Measurements from ENCODE around the gene TNFRSF13B. TPM values are rescaled to one million over a fixed set of nuclear protein-coding genes. Genes with fewer than 3 reads are reported as not detected.
"Not testable (repeated sequence)": the region's sequence is repeated elsewhere in the genome, so short reads cannot be mapped to it uniquely, and the experiment has no call there.

Gene TNFRSF13B
- total RNA-seq, 1 experiment from 2014 or later: not detected

GRCh38 chr17:16974569-16975276 lies 2.8 kb upstream of the TNFRSF13B start:
- Mint-ChIP-seq H3K4me3 (ENCODE audit: low read depth, unreplicated experiment) (no peak overlapping the region), H3K4me1 (ENCODE audit: low read depth, unreplicated experiment) (no peaks in the 10 kb centered on the region), H3K9me3 (ENCODE audit: low read depth, unreplicated experiment) (no peaks in the 10 kb centered on the region), H3K27ac (ENCODE audit: unreplicated experiment) (no peak overlapping the region), H3K27me3 (ENCODE audit: unreplicated experiment) (peaks cover 41% of the 10 kb centered on the region), H3K36me3 (ENCODE audit: insufficient read depth, unreplicated experiment) (no peaks in the 10 kb centered on the region)
- no TSS peak for BruUV-seq (replicated peaks)
- intact Hi-C loops (cut with micrococcal nuclease; ENCODE audit: unreplicated experiment): no loop called here
- DNase-seq: no peak
- TF ChIP-seq CTCF (IDR thresholded peaks at IDR 0.05; ENCODE audit: unreplicated experiment): no peak
- CTCF ChIA-PET: interaction anchor here (0.7 kb wide), 1 partner anchor 416 kb away, joined by 3 read pairs; no protein-coding TSS in a partner anchor

- no peaks in the 10 kb centered on the region for H3K9me3 Mint-ChIP-seq (ENCODE audit: low read depth, unreplicated experiment)
- no peaks in the 10 kb centered on the region for H3K4me1 Mint-ChIP-seq (ENCODE audit: low read depth, unreplicated experiment)
- no peak overlapping the region for H3K4me3 Mint-ChIP-seq (ENCODE audit: low read depth, unreplicated experiment)
- intact Hi-C loops (cut with micrococcal nuclease; ENCODE audit: unreplicated experiment): no loop called here
- H3K27me3 Mint-ChIP-seq (ENCODE audit: unreplicated experiment): peaks cover 41% of the 10 kb centered on the region
- TF ChIP-seq CTCF (IDR thresholded peaks at IDR 0.05; ENCODE audit: unreplicated experiment): no peak
- CTCF ChIA-PET: interaction anchor here (0.7 kb wide), 1 partner anchor 415 kb away, joined by 3 read pairs; no protein-coding TSS in a partner anchor
- no peak for DNase-seq
- no peak overlapping the region for H3K27ac Mint-ChIP-seq (ENCODE audit: unreplicated experiment)
- BruUV-seq (replicated peaks): no TSS peak
- no peaks in the 10 kb centered on the region for H3K36me3 Mint-ChIP-seq (ENCODE audit: insufficient read depth, unreplicated experiment)
Observed at GRCh38 chr17:16973760-16974540, 2.0 kb upstream of the TNFRSF13B start.

GRCh38 chr17:16973043-16973442 lies 1.1 kb upstream of the TNFRSF13B start:
- H3K27me3 Mint-ChIP-seq (ENCODE audit: unreplicated experiment): peaks cover 36% of the 10 kb centered on the region
- H3K4me1 Mint-ChIP-seq (ENCODE audit: low read depth, unreplicated experiment); BruUV-seq (replicated peaks); H3K9me3 Mint-ChIP-seq (ENCODE audit: low read depth, unreplicated experiment); CTCF ChIA-PET; H3K4me3 Mint-ChIP-seq (ENCODE audit: low read depth, unreplicated experiment); H3K36me3 Mint-ChIP-seq (ENCODE audit: insufficient read depth, unreplicated experiment); intact Hi-C loops (cut with micrococcal nuclease; ENCODE audit: unreplicated experiment); H3K27ac Mint-ChIP-seq (ENCODE audit: unreplicated experiment); DNase-seq: not testable (repeated sequence)

GRCh38 chr17:16972346-16972745 lies 428 bp upstream of the TNFRSF13B start:
- no peak for TF ChIP-seq CTCF (IDR thresholded peaks at IDR 0.05; ENCODE audit: unreplicated experiment)
- no peak overlapping the region for H3K27ac Mint-ChIP-seq (ENCODE audit: unreplicated experiment)

More at GRCh38 chr17:16972346-16972745, 428 bp upstream of the TNFRSF13B start:
- Mint-ChIP-seq H3K4me1 (ENCODE audit: low read depth, unreplicated experiment) (no peaks in the 10 kb centered on the region), H3K27me3 (ENCODE audit: unreplicated experiment) (peaks cover 29% of the 10 kb centered on the region), H3K4me3 (ENCODE audit: low read depth, unreplicated experiment) (no peak overlapping the region), H3K36me3 (ENCODE audit: insufficient read depth, unreplicated experiment) (no peaks in the 10 kb centered on the region), H3K9me3 (ENCODE audit: low read depth, unreplicated experiment) (no peaks in the 10 kb centered on the region)
- CTCF ChIA-PET: interaction anchor here (0.6 kb wide), 1 partner anchor 273 kb away, joined by 3 read pairs; no protein-coding TSS in a partner anchor
- no peak for DNase-seq
- no TSS peak for BruUV-seq (replicated peaks)
- intact Hi-C loops (cut with micrococcal nuclease; ENCODE audit: unreplicated experiment): no loop called here
